Measurements from ENCODE around the gene ZNF574. TPM values are rescaled to one million over a fixed set of nuclear protein-coding genes. Genes with fewer than 3 reads are reported as not detected.

The ZNF574 gene
- total RNA-seq, 1 donor from 2014 or later: 8.3 TPM

GRCh38 chr19:42117076-42117475, 41.1 kb downstream of the ZNF574 start:
- DNase-seq (ENCODE audit: low spot score): no peak
- intact Hi-C loops (cut with DNase I): no loop called here

DNA sequence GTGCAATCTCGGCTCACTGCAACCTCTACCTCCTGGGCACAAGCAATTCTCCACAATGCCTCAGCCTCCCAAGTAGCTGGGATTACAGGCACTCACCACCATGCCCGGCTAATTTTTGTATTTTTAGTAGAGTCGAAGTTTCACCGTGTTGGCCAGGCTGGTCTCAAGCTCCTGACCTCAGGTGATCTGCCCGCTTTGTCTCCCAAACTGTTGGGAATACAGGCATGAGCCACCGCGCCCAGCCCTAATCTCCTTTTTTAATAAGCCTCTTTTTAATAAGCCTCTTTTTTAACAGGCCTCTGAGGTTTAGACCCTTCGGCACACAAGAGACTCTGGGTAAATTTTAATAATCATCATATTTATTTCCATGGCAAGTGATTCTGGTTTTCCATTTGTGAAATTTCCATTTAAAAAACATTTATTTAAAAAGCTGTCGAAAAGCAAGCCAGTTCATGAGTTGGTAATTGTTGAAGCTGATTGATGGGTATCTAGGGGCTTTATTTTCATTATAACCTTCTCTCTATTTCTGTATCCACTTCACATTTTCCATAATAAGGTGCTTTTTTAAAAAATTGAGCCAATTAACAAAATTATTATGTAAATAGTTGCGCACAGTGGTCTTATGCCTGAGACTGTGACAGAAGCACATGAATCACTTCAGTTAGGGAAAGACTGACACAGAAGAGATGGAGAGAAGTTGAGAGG, 44.5 kb downstream of the ZNF574 start:
- DNase-seq (ENCODE audit: low spot score): no peak
- intact Hi-C loops (cut with DNase I): no loop called here

GRCh38 chr19:42121036-42121621, 45.2 kb downstream of the ZNF574 start:
- intact Hi-C loops (cut with DNase I): no loop called here

GRCh38 chr19:42121656-42122069, 45.7 kb downstream of the ZNF574 start:
- intact Hi-C loops (cut with DNase I): no loop called here
- DNase-seq (ENCODE audit: low spot score): no peak

More at GRCh38 chr19:42121036-42121621, 45.2 kb downstream of the ZNF574 start:
- no peak for DNase-seq (ENCODE audit: low spot score)

GRCh38 chr19:42122691-42123607, 47.0 kb downstream of the ZNF574 start:
- no peak for DNase-seq (ENCODE audit: low spot score)
- intact Hi-C loops (cut with DNase I): no loop called here

DNA sequence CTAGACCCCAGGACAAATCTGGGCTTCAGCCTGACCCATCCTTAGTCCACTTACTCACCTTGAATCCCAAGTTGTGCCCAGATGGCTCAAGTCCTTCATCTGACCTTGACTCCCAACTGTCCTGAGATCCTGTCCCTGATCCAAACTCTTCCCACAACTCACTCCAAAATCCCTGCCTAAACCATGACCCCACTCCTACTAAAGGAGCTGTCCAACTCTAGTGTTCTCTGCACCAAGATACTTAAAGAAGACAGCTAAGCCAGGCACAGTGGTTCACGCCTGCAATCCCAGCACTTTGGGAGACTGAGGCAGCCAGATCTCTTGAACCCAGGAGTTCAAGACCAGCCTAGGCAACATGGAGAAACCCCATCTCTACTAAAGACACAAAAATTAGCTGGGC, 47.8 kb downstream of the ZNF574 start:
- no peak for DNase-seq (ENCODE audit: low spot score)
- intact Hi-C loops (cut with DNase I): no loop called here

DNA sequence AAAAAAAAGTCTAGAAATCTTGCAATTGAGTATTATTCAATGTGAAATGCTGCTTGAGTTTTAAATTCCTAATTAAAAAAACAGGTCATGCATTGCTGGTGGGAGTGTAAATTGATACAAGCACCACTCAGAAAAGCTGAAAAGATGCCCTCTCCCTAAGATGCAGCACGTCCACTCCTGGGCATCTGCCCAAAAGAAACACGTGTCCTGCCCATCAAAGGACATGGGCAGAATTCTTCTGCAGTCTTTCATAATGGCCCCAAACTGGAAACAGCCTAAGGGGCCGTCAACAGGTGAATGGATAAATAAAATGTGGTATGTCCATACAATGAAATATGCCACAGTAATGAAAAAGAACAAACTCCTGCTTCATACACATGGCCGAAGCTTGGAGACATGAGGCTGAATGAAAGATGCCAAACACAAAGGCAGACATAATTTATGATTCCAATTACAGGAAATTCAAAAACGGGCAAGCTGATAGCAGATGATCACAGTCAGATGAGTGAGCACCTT, 48.5 kb downstream of the ZNF574 start:
- intact Hi-C loops (cut with DNase I): no loop called here

GRCh38 chr19:42125536-42125935, 49.6 kb downstream of the ZNF574 start:
- intact Hi-C loops (cut with DNase I): no loop called here
- DNase-seq (ENCODE audit: low spot score): no peak

More for the DNA sequence above, 48.5 kb downstream of the ZNF574 start:
- DNase-seq (ENCODE audit: low spot score): no peak

DNA sequence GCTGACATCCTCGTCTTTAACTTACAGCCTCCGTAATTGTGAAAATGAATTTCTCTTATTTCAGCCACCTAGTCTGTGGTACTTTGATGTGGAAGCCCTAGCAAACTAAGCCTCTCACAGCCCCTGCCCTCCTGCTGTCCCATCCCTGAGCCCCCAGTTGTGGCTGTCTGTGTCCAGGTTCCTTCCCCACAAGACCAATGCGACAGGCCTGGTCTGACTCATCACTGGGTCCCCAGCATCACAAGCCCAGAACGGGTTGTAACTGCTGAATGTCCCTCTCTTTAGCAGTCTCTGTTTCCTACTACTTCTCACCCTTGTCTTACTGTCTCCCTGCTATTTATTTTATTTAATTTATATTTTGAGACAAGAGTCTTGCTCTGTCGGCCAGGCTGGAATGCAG, 50.6 kb downstream of the ZNF574 start:
- DNase-seq (ENCODE audit: low spot score): no peak
- intact Hi-C loops (cut with DNase I): no loop called here

DNA sequence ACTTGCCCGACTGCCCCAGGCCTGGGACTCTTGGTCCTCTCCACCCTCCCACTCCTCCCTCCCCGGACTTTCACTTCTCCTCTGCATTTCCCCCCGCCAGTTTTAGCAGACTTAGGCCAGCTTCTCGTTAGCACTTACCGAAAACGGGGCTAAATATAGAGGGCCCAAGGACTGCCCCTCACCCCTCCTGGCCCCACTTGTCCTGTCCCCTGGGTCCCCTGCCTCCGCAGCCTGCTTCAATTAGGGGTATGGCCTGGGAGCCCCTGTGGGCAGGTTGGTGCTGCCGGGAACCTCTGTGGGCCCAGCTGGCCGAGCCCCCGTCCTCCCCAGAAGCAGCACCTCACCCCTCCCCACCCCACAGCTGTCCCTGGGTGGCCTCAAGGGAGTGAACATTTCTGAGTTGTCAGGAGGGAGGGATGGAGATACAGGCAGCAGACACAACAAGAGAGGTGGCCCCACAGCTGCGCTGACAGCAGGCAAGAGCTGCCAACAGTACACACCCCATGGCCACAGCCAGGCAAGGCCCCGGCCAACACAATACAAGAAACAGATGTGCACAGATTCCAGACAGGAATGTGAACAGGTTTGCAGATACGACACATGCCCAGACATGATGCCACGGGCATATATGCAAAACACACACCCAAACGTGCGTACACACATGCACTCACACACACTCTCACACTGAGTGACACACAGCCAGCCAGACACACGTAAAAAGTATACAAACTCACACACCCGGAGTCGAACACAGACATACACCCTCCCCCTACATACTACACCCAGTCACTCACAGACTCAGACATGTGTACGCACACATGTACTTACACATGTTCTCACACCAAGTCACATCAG, 53.7 kb downstream of the ZNF574 start:
- no peak for DNase-seq (ENCODE audit: low spot score)
- intact Hi-C loops (cut with DNase I): loop anchor here (5.0 kb wide), 1 partner anchor 198 kb away; the partner anchor contains the start of gene MEGF8

DNA sequence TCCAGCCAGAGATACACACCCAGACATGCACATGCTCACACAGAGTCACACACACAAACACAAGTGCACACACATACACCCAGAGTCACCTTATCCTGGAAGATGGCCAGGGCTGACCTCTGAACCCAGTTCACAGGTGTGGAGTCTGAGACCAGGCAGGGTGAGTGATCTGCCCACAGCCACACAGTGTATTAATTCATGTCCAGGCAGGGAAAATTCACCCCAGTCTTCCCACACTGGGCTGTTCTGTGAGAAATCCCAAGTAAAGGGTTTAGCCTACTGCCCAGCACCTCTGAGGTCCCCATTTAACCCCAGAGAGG, 54.2 kb downstream of the ZNF574 start:
- DNase-seq (ENCODE audit: low spot score): no peak
- intact Hi-C loops (cut with DNase I): loop anchor here (5.0 kb wide), 1 partner anchor 197 kb away; the partner anchor contains the start of gene MEGF8

Other genes with a start within 250 kb of the ZNF574 start
- not detected for gene LYPD4, start 231.5 kb upstream of the ZNF574 start, total RNA-seq
- not detected for gene DMRTC2, start 231.1 kb upstream of the ZNF574 start, total RNA-seq
- 548 TPM for gene RPS19, start 215.9 kb upstream of the ZNF574 start, total RNA-seq
- gene CD79A, start 198.9 kb upstream of the ZNF574 start, total RNA-seq: not detected
- gene ARHGEF1, start 193.0 kb upstream of the ZNF574 start, total RNA-seq: 37.9 TPM
- not detected for gene ERFL, start 147.7 kb upstream of the ZNF574 start, total RNA-seq
- gene RABAC1, start 116.8 kb upstream of the ZNF574 start, total RNA-seq: 92.0 TPM
- 242 TPM for gene ATP1A3, start 81.9 kb upstream of the ZNF574 start, total RNA-seq
- gene GRIK5, start 6.0 kb upstream of the ZNF574 start, total RNA-seq: 4.6 TPM
- 0.51 TPM for gene POU2F2, start 56.3 kb downstream of the ZNF574 start, total RNA-seq
- gene DEDD2, start 141.5 kb downstream of the ZNF574 start, total RNA-seq: 10.2 TPM
- gene ZNF526, start 144.1 kb downstream of the ZNF574 start, total RNA-seq: 4.1 TPM
- 39.6 TPM for gene GSK3A, start 166.4 kb downstream of the ZNF574 start, total RNA-seq
- gene ERF, start 179.0 kb downstream of the ZNF574 start, total RNA-seq: 37.4 TPM
- gene CIC, start 193.1 kb downstream of the ZNF574 start, total RNA-seq: 51.3 TPM
- gene PRR19, start 226.0 kb downstream of the ZNF574 start, total RNA-seq: 0.16 TPM
- gene PAFAH1B3, start 226.5 kb downstream of the ZNF574 start, total RNA-seq: 4.0 TPM
- 0.24 TPM for gene TMEM145, start 237.1 kb downstream of the ZNF574 start, total RNA-seq
- gene MEGF8, start 249.5 kb downstream of the ZNF574 start, total RNA-seq: 45.8 TPM